ENCODE measurements around the gene PPFIA3. TPM values are rescaled to one million over a fixed set of nuclear protein-coding genes. Genes with fewer than 3 reads are reported as not detected.

Gene PPFIA3
- total RNA-seq, 1 experiment from 2014 or later = 33.6 TPM

- DNase-seq (ENCODE audit: low spot score) = peak; percentile 94
- ChIA-PET CTCF (interaction anchor here (0.5 to 1.9 kb wide), 5 partner anchors 49 to 658 kb away, joined by 4 to 7 read pairs (median 5); no protein-coding TSS in a partner anchor), POLR2A (ENCODE audit: low non-redundant PET) (no interaction called here)
- Histone ChIP-seq H3K4me3 (ENCODE audit: low read depth, low read length, poor library complexity, severe bottlenecking) (peak overlapping the region; percentile 76), H3K9me3 (ENCODE audit: low read depth, low read length, poor library complexity, severe bottlenecking) (no peaks in the 10 kb centered on the region), H3K4me1 (ENCODE audit: insufficient read depth, low read length, poor library complexity, severe bottlenecking) (peaks cover 30% of the 10 kb centered on the region), H3K27me3 (replicated peaks; ENCODE audit: insufficient read depth, low read depth, low read length, poor library complexity) (no peaks in the 10 kb centered on the region), H3K36me3 (ENCODE audit: insufficient read depth, low read length, poor library complexity, severe bottlenecking) (no peaks in the 10 kb centered on the region), H3K27ac (ENCODE audit: low read depth, low read length, poor library complexity, severe bottlenecking) (peak overlapping the region; percentile 96)
- intact Hi-C loops (cut with micrococcal nuclease; ENCODE audit: unreplicated experiment) = no loop called here
- TF ChIP-seq EZH2 (IDR thresholded peaks at IDR 0.05; ENCODE audit: borderline replicate concordance, low read depth, low read length, poor library complexity, severe bottlenecking) = no peak
- TF ChIP-seq CTCF (conservative IDR thresholded peaks at IDR 0.05; ENCODE audit: low read depth, low read length) = no peak
- TSS peak; percentile 83 for BruUV-seq (replicated peaks)
Measured at GRCh38 chr19:49150106-49150943, 31.0 kb downstream of the PPFIA3 start.

- Histone ChIP-seq H3K4me3 (ENCODE audit: low read depth, low read length, poor library complexity, severe bottlenecking) (peak overlapping the region; percentile 76), H3K36me3 (ENCODE audit: insufficient read depth, low read length, poor library complexity, severe bottlenecking) (no peaks in the 10 kb centered on the region), H3K4me1 (ENCODE audit: insufficient read depth, low read length, poor library complexity, severe bottlenecking) (peaks cover 24% of the 10 kb centered on the region), H3K27ac (ENCODE audit: low read depth, low read length, poor library complexity, severe bottlenecking) (peak overlapping the region; percentile 96), H3K27me3 (replicated peaks; ENCODE audit: insufficient read depth, low read depth, low read length, poor library complexity) (no peaks in the 10 kb centered on the region), H3K9me3 (ENCODE audit: low read depth, low read length, poor library complexity, severe bottlenecking) (no peaks in the 10 kb centered on the region)
- intact Hi-C loops (cut with micrococcal nuclease; ENCODE audit: unreplicated experiment) = no loop called here
- no TSS peak for BruUV-seq (replicated peaks)
- TF ChIP-seq CTCF (conservative IDR thresholded peaks at IDR 0.05; ENCODE audit: low read depth, low read length) (no peak), EZH2 (IDR thresholded peaks at IDR 0.05; ENCODE audit: borderline replicate concordance, low read depth, low read length, poor library complexity, severe bottlenecking) (no peak)
- ChIA-PET CTCF (interaction anchor here (0.6 to 1.9 kb wide), 4 partner anchors 48 to 307 kb away, joined by 5 to 7 read pairs (median 6); no protein-coding TSS in a partner anchor), POLR2A (ENCODE audit: low non-redundant PET) (interaction anchor here (0.7 kb wide), 1 partner anchor 22 kb away, joined by 13 read pairs; no protein-coding TSS in a partner anchor)
- DNase-seq (ENCODE audit: low spot score) = no peak
Measured at GRCh38 chr19:49150944-49151243, 31.6 kb downstream of the PPFIA3 start.

- BruUV-seq (replicated peaks) = no TSS peak
- ChIA-PET CTCF (interaction anchor here (0.6 to 1.9 kb wide), 4 partner anchors 16 to 207 kb away, joined by 3 to 6 read pairs (median 5); no protein-coding TSS in a partner anchor), POLR2A (ENCODE audit: low non-redundant PET) (interaction anchor here (0.7 kb wide), 1 partner anchor 23 kb away, joined by 13 read pairs; no protein-coding TSS in a partner anchor)
- TF ChIP-seq CTCF (conservative IDR thresholded peaks at IDR 0.05; ENCODE audit: low read depth, low read length) (no peak), EZH2 (IDR thresholded peaks at IDR 0.05; ENCODE audit: borderline replicate concordance, low read depth, low read length, poor library complexity, severe bottlenecking) (no peak)
- Histone ChIP-seq H3K36me3 (ENCODE audit: insufficient read depth, low read length, poor library complexity, severe bottlenecking) (no peaks in the 10 kb centered on the region), H3K27ac (ENCODE audit: low read depth, low read length, poor library complexity, severe bottlenecking) (peak overlapping the region; percentile 96), H3K4me3 (ENCODE audit: low read depth, low read length, poor library complexity, severe bottlenecking) (peak overlapping the region; percentile 76), H3K27me3 (replicated peaks; ENCODE audit: insufficient read depth, low read depth, low read length, poor library complexity) (no peaks in the 10 kb centered on the region), H3K9me3 (ENCODE audit: low read depth, low read length, poor library complexity, severe bottlenecking) (no peaks in the 10 kb centered on the region), H3K4me1 (ENCODE audit: insufficient read depth, low read length, poor library complexity, severe bottlenecking) (peaks cover 19% of the 10 kb centered on the region)
- intact Hi-C loops (cut with micrococcal nuclease; ENCODE audit: unreplicated experiment) = no loop called here
- DNase-seq (ENCODE audit: low spot score) = peak; percentile 94
Measured at GRCh38 chr19:49151267-49152118, 32.1 kb downstream of the PPFIA3 start.
